Activated CD4-positive, alpha-beta T cell treated with anti-CD3 and anti-CD28 coated beads, Interleukin-2, amount 10 ng/mL, durations not matched to agents 7 days and 5 days (primary cell): Measurements from ENCODE around the gene NR6A1. TPM values are rescaled to one million over a fixed set of nuclear protein-coding genes. Genes with fewer than 3 reads are reported as not detected.

ENCODE experiments used
- CTCF ChIA-PET: fragments of 350-600 bp; sonication (Branson Sonifier 250); formaldehyde crosslinking; loops from one replicate; lab custom pipeline; 2021; ENCODE audit warnings: antibody characterized with exemption; lab: Charles Lee
- POLR2A ChIA-PET: fragments of 350-600 bp; sonication (Branson Sonifier 250); formaldehyde crosslinking; loops from one replicate; lab custom pipeline; 2021; ENCODE audit warnings: antibody characterized with exemption; lab: Charles Lee
- DNase-seq: peaks from one replicate; pipeline ENCODE4 v3.0.0-alpha.2; 2020
- H3K27ac Mint-ChIP-seq: one replicate; pipeline ENCODE4 v1.8.0; 2021; ENCODE audit warnings: mild to moderate bottlenecking, moderate library complexity, mixed read lengths
- H3K27me3 Mint-ChIP-seq: one replicate; pipeline ENCODE4 v1.8.0; 2021; ENCODE audit warnings: mixed read lengths
- H3K36me3 Mint-ChIP-seq: one replicate; pipeline ENCODE4 v1.8.0; 2021; ENCODE audit warnings: low read depth, mixed read lengths
- H3K4me1 Mint-ChIP-seq: one replicate; pipeline ENCODE4 v1.8.0; 2021; ENCODE audit warnings: mixed read lengths
- H3K4me3 Mint-ChIP-seq: one replicate; pipeline ENCODE4 v1.8.0; 2021; ENCODE audit warnings: mild to moderate bottlenecking, moderate library complexity, mixed read lengths
- H3K9me3 Mint-ChIP-seq: one replicate; pipeline ENCODE4 v1.8.0; 2021; ENCODE audit warnings: mixed read lengths
- total RNA-seq, 2 experiments: library from RNA; stranded (reverse); gene quantifications; one replicate each; pipeline ENCODE4 v1.2.3, GENCODE V29; 2021

The NR6A1 gene
- total RNA-seq, 2 experiments from 2014 or later = 0.10 to 0.19 TPM

DNA sequence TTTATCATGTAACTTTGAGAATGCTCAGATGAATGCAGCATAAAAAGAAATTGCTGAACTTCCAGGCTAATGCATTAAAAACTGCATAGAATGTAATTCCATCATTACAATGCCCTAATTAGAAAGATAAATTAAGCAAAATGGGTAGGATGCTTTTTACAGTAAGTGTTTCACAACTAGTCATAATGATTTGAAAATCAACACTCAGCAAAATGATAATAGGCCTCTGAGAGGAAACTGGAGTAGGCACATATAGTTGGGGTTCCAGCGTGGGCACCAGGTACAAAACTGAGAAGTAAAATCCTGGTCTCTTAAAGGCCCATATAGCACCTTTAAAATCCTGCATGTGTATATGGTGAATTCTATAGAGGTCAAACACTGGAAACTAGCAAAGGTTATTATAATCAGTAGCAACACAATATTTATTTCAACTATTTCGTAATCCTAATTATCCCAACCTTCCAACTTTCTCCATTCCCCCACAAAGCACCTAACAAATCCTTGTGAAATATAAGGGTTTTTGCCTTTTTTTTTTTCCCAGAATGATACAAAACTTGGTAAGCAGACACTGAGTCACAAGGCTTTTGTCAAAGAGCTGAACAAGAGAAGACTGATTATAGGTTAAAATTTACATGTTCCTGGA is 155.9 kb downstream of the NR6A1 start:
- Mint-ChIP-seq H3K27me3 (peaks cover 9% of the 10 kb centered on the region), H3K4me1 (no peaks in the 10 kb centered on the region), H3K27ac (no peak overlapping the region), H3K9me3 (no peaks in the 10 kb centered on the region), H3K4me3 (no peak overlapping the region), H3K36me3 (no peaks in the 10 kb centered on the region)
- ChIA-PET CTCF (interaction anchor here (0.9 to 3.7 kb wide), 2 partner anchors 45 to 97 kb away, joined by 3 to 18 read pairs; no protein-coding TSS in a partner anchor), POLR2A (no interaction called here)
- no peak for DNase-seq

DNA sequence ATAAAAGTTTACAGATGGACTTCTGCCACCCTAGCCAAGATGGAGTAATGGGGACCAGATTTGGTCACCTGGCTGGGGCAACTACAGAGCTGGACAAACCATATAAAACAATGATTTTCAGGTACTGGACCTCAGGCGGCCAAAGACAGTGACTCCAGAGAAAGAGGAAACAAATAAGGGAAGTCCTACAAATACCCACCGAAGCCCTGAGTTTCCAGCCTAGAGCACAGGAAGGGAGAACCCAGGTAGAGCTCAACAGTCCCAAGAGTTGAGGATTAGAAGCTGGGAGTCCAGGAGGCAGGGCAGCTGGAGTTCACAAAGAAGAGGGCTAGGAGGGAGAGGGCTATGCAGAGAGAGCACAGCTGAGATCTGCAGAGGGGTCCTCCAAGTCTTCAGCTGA is 157.3 kb downstream of the NR6A1 start:
- Mint-ChIP-seq H3K27ac (no peak overlapping the region), H3K4me3 (no peak overlapping the region), H3K4me1 (no peaks in the 10 kb centered on the region), H3K27me3 (peaks cover 23% of the 10 kb centered on the region), H3K36me3 (no peaks in the 10 kb centered on the region), H3K9me3 (no peaks in the 10 kb centered on the region)
- no peak for DNase-seq
- CTCF ChIA-PET = no interaction called here
- POLR2A ChIA-PET = no interaction called here

DNA sequence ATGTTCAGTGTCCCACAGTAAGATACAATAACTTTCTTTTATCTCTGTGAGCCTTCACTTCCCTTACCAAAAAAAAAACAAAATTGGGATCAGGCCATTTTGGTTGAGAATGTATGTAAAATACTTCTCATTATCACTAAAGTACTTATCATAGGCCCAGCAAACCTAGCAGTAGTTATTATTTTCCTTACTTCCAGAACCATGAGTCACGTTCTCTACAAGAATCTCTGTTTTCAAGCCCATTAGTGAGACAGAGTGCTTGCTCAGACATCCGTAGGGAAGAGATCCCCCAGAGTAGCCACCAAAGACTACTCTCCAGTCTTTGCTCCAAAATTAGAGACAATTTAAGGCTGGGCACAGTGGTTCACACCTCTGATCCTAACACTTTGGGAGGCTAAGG is 160.0 kb downstream of the NR6A1 start:
- Mint-ChIP-seq H3K27ac (no peak overlapping the region), H3K4me1 (no peaks in the 10 kb centered on the region), H3K9me3 (no peaks in the 10 kb centered on the region), H3K4me3 (no peak overlapping the region), H3K36me3 (no peaks in the 10 kb centered on the region), H3K27me3 (peaks cover 33% of the 10 kb centered on the region)
- no peak for DNase-seq
- ChIA-PET CTCF (interaction anchor here (1.2 to 1.6 kb wide), 2 partner anchors 13 to 107 kb away, joined by 3 to 4 read pairs; no protein-coding TSS in a partner anchor), POLR2A (no interaction called here)

DNA sequence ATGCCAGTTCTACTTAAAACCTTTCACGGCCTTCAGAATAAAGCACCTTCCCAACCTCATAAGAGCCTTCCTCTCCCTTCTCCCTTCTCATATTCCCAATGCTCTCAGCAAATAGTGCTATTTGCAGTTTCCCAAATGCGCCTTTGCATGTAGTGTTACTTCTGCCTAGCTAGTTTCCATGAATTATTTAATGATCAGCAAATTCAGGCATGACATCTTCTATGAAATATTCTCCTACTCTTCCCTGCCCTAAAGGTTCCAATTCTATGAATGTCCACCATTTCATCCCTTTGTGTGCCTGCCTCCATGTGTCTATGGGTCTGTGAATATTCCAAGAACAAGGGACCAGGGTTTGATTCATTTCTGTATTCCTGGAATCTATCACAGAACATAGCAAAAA is 165.1 kb downstream of the NR6A1 start:
- Mint-ChIP-seq H3K9me3 (no peaks in the 10 kb centered on the region), H3K4me1 (no peaks in the 10 kb centered on the region), H3K4me3 (no peak overlapping the region), H3K27ac (no peak overlapping the region), H3K27me3 (peaks cover 37% of the 10 kb centered on the region), H3K36me3 (no peaks in the 10 kb centered on the region)
- ChIA-PET CTCF (no interaction called here), POLR2A (no interaction called here)
- DNase-seq = no peak

DNA sequence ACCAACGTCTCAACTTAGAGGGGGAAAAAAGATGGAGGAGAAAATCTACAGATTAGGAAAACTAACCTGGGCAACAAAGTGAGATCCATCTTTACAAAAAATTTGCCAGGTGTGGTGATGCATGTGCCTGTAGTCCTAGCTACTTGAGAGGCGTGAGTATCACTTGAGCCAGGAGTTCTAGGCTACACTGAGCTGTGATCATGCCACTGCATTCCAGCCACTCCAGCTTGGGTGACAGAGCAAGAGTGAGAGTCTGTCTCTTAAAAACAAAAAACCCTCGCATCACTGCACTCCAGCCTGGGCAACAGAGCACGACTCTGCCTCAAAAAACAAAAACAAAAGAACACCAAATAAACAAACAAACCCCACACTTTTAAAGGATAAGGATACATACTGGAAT is 165.9 kb downstream of the NR6A1 start:
- H3K27ac Mint-ChIP-seq = no peak overlapping the region
- CTCF ChIA-PET = interaction anchor here (1.0 kb wide), 1 partner anchor 16 kb away, joined by 3 read pairs; no protein-coding TSS in a partner anchor
- H3K27me3 Mint-ChIP-seq = peaks cover 37% of the 10 kb centered on the region
- H3K36me3 Mint-ChIP-seq = no peaks in the 10 kb centered on the region
- POLR2A ChIA-PET = no interaction called here
- no peak for DNase-seq
- H3K9me3 Mint-ChIP-seq = no peaks in the 10 kb centered on the region
- H3K4me1 Mint-ChIP-seq = no peaks in the 10 kb centered on the region
- H3K4me3 Mint-ChIP-seq = no peak overlapping the region

DNA sequence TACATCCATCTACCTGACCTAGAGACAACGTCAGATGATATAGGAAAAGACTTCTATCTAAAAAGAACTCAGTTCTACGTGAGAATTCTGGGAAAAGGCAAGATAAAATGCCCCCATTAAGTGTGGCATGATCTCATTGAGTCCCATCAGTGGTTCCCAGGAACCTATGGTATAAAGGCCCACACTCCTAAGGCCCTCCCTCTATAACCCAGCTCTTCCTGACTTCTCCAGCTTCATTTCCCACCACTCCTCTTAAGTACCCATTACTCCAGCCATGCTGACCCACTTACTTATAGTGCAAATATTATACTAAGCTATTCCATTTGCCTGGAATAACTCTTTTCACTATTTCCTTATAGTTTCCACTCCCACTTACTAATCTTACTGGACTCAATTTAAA is 168.5 kb downstream of the NR6A1 start:
- CTCF ChIA-PET = no interaction called here
- Mint-ChIP-seq H3K4me1 (no peaks in the 10 kb centered on the region), H3K4me3 (no peak overlapping the region), H3K27me3 (peaks cover 16% of the 10 kb centered on the region), H3K27ac (no peak overlapping the region), H3K9me3 (no peaks in the 10 kb centered on the region), H3K36me3 (no peaks in the 10 kb centered on the region)
- DNase-seq = no peak
- POLR2A ChIA-PET = no interaction called here

DNA sequence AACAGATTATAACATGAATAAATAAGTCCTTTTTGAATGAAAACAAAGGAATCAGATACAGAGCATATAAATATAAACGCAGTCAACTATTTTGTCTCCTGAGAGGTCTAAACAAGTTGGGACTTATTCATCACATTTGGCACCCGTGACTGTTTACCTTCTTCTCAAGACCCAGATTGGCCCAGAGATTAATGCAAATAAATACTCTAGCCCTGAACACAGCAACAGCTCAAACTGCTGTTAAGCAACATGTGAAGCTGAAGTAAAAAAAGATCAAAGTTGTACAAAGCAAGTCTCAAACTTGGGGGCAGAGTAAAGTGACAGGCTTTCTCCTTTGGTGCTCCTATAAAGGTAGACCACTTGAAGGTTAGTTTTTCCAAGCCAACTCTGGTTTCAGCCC is 168.9 kb downstream of the NR6A1 start:
- H3K27me3 Mint-ChIP-seq = peaks cover 16% of the 10 kb centered on the region
- ChIA-PET CTCF (no interaction called here), POLR2A (no interaction called here)
- no peaks in the 10 kb centered on the region for H3K9me3 Mint-ChIP-seq
- H3K27ac Mint-ChIP-seq = no peak overlapping the region
- DNase-seq = no peak
- H3K4me1 Mint-ChIP-seq = no peaks in the 10 kb centered on the region
- no peaks in the 10 kb centered on the region for H3K36me3 Mint-ChIP-seq
- no peak overlapping the region for H3K4me3 Mint-ChIP-seq

DNA sequence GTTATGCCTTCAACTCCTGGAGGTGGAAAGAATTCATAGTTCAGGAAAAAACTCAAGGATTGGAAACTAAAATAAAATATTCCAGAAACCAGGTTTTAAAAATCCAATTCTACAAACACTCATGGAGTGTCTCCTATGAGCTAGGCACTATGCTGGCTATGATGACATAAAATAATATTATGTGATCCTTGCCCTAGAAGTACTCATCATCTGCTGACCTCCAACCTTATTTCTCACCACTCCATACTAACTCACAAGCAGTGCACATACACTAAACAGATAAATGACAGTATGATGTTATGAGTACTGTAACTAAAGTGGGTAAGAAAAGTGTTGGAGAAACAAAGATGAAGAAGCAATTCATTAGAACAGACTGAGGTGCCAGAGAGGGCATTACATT is 170.7 kb downstream of the NR6A1 start:
- DNase-seq = no peak
- ChIA-PET CTCF (no interaction called here), POLR2A (no interaction called here)
- Mint-ChIP-seq H3K36me3 (no peaks in the 10 kb centered on the region), H3K27me3 (peaks cover 17% of the 10 kb centered on the region), H3K9me3 (no peaks in the 10 kb centered on the region), H3K4me1 (no peaks in the 10 kb centered on the region), H3K27ac (no peak overlapping the region), H3K4me3 (no peak overlapping the region)

DNA sequence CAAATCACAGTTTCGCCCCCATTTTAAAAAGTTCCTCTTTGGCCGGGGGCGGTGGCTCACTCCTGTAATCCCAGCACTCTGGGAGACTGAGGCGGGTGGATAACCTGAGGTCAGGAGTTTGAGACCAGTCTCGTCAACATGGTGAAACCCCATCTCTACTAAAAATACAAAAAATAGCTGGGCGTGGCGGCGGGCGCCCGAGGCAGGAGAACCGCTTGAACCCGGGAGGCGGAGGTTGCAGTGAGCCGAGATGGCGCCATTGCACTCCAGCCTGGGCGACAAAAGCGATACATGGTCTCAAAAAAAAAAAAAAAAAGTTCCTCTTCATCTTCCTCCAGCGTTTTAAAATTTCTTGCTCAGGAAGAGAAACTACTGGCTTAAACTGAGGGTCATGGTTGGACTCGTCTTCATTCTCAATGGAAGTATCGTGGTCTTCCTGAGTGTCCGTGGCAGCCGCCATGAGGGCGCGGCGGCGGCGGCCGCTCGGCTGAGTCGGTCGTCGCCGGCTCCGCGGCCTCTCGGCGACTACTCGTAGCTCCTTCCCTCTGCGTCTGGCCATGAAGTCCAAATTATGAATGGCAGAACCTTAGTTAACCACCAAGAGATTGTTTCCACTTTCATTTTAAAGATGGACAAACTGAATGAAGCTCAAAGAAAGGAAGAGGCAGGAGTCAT is 171.9 kb downstream of the NR6A1 start:
- ChIA-PET POLR2A (no interaction called here), CTCF (interaction anchor here (0.6 kb wide), 1 partner anchor 60 kb away, joined by 3 read pairs; no protein-coding TSS in a partner anchor)
- Mint-ChIP-seq H3K9me3 (no peaks in the 10 kb centered on the region), H3K4me3 (no peak overlapping the region), H3K27me3 (peaks cover 15% of the 10 kb centered on the region), H3K27ac (no peak overlapping the region), H3K36me3 (no peaks in the 10 kb centered on the region), H3K4me1 (no peaks in the 10 kb centered on the region)
- DNase-seq = no peak

DNA sequence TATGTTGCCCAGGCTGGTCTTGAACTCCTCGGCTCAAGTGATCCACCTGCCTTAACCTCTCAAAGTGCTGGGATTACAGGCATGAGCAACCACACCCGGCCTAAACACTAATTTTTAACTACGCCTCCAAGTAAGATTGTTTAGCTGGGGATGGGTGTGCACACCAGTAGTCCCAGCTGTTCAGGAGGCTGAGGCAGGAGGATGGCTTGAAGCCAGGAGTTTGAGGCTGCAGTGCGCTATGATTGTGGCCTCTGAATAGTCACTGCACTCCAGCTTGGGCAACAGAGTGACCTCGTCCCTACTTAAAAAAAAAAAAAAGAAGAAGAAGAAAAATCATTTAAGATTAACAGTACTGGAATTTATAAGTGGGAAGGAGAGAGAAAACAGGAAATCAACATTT is 173.1 kb downstream of the NR6A1 start:
- H3K27me3 Mint-ChIP-seq = peaks cover 15% of the 10 kb centered on the region
- CTCF ChIA-PET = interaction anchor here (0.6 to 1.8 kb wide), 2 partner anchors 19 to 177 kb away, joined by 3 to 4 read pairs; no protein-coding TSS in a partner anchor
- H3K4me3 Mint-ChIP-seq = no peak overlapping the region
- H3K9me3 Mint-ChIP-seq = no peaks in the 10 kb centered on the region
- no peak overlapping the region for H3K27ac Mint-ChIP-seq
- H3K36me3 Mint-ChIP-seq = no peaks in the 10 kb centered on the region
- H3K4me1 Mint-ChIP-seq = no peaks in the 10 kb centered on the region
- DNase-seq = no peak
- POLR2A ChIA-PET = no interaction called here

DNA sequence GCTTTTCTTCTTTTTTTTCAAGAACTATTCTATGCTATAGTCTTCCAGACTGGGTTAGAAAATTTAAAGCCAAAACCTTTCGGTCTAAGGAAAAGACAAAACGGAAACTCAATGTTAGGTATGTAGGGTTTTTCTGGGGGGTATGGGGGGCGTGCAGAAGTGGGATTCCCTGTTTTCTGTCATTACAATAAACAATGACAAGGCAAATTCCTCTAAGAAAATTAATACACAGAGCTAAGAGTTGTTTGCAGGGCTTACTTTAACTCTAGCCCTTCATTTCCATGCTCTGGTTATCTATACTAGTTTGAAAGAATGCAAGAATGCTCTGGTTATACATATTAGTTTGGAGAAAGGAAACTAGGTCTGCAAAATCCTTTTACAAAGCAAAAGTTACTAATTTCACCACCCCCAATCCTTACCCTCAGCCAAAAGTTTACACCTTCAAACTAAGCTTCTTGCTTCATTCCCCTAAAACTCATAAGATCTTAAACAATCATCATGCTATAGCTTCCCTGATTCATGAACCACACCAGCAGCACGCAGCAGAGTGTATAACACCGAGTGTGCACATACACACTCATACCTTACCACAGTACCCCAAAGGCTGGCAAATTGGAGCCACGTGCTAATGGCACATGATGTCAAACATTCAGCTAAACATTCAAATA is 174.8 kb downstream of the NR6A1 start:
- DNase-seq = no peak
- Mint-ChIP-seq H3K4me1 (no peaks in the 10 kb centered on the region), H3K36me3 (no peaks in the 10 kb centered on the region), H3K4me3 (no peak overlapping the region), H3K27ac (no peak overlapping the region), H3K9me3 (no peaks in the 10 kb centered on the region), H3K27me3 (peaks cover 15% of the 10 kb centered on the region)
- ChIA-PET POLR2A (no interaction called here), CTCF (interaction anchor here (0.6 to 1.8 kb wide), 3 partner anchors 21 to 221 kb away, joined by 4 read pairs; no protein-coding TSS in a partner anchor)

DNA sequence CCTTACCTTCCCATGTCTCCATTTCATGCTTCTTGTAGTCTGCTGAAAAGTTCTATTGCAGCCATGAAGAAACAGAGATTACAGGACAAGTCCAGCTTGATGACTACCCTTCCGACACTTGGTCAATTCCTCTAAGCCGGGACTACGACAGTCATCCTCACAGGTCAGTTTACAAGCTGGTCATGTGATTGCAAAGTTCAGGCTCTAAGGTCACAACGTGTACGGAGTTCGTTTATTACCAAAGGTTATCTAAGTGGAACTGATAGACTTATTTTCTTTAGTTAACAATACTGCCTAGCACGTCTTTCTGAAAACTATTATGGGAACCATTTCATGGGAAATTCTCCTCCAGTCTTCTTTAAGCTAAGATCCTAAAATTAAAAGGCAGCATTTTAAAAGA is 175.4 kb downstream of the NR6A1 start:
- H3K4me1 Mint-ChIP-seq = no peaks in the 10 kb centered on the region
- no peak for DNase-seq
- no peak overlapping the region for H3K27ac Mint-ChIP-seq
- no peak overlapping the region for H3K4me3 Mint-ChIP-seq
- H3K36me3 Mint-ChIP-seq = no peaks in the 10 kb centered on the region
- POLR2A ChIA-PET = no interaction called here
- CTCF ChIA-PET = interaction anchor here (0.6 to 1.9 kb wide), 3 partner anchors 44 to 221 kb away, joined by 4 to 5 read pairs (median 4); no protein-coding TSS in a partner anchor
- peaks cover 18% of the 10 kb centered on the region for H3K27me3 Mint-ChIP-seq
- H3K9me3 Mint-ChIP-seq = no peaks in the 10 kb centered on the region

DNA sequence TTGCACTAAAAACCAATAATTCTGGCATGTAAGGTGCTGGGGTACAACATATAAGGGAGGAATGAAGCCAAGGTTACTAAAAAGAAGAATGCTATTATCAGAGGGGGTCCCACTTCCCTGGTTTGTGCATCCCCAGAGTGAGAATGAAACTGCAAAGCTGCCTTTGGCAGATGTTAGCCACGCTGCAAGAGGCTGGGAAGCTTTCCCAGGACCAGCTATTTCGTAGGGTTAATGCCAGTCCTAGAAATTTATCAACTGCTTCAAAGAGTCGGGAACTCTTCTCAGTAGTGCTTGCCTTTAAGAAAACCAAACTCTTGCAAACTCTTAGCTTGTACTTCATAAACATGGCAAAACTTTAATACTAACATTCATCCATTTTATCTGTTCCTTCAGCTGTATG is 176.4 kb downstream of the NR6A1 start:
- ChIA-PET CTCF (interaction anchor here (0.6 to 1.9 kb wide), 3 partner anchors 11 to 1198 kb away, joined by 3 to 5 read pairs (median 3); no protein-coding TSS in a partner anchor), POLR2A (no interaction called here)
- no peaks in the 10 kb centered on the region for H3K4me1 Mint-ChIP-seq
- H3K27me3 Mint-ChIP-seq = peaks cover 18% of the 10 kb centered on the region
- H3K4me3 Mint-ChIP-seq = no peak overlapping the region
- H3K27ac Mint-ChIP-seq = no peak overlapping the region
- no peaks in the 10 kb centered on the region for H3K9me3 Mint-ChIP-seq
- H3K36me3 Mint-ChIP-seq = no peaks in the 10 kb centered on the region
- no peak for DNase-seq
